Ammon's horn (tissue), 1 donor: Measurements from ENCODE around the gene KCNK15.

Source experiments
- DNase-seq: peaks from one replicate; pipeline ENCODE4 v3.0.0-alpha.2; 2016; ENCODE audit warnings: low spot score

Gene KCNK15

GRCh38 chr20:44788706-44789456, 43.2 kb downstream of the KCNK15 start:
- DNase-seq, result no peak

GRCh38 chr20:44790638-44791393, 45.2 kb downstream of the KCNK15 start:
- no peak for DNase-seq

- DNase-seq, result no peak
Measured at GRCh38 chr20:44792796-44793195, 47.1 kb downstream of the KCNK15 start.

- DNase-seq, result no peak
Measured at GRCh38 chr20:44795836-44796235, 50.2 kb downstream of the KCNK15 start.

GRCh38 chr20:44796311-44796710, 50.6 kb downstream of the KCNK15 start:
- DNase-seq, result no peak

- no peak for DNase-seq
Measured at GRCh38 chr20:44796758-44797457, 51.2 kb downstream of the KCNK15 start.

- no peak for DNase-seq
Measured at GRCh38 chr20:44799691-44800090, 54.0 kb downstream of the KCNK15 start.

- no peak for DNase-seq
Measured at GRCh38 chr20:44800391-44801046, 54.9 kb downstream of the KCNK15 start.
